Measurements from ENCODE around the gene PHLDA1.

DNA sequence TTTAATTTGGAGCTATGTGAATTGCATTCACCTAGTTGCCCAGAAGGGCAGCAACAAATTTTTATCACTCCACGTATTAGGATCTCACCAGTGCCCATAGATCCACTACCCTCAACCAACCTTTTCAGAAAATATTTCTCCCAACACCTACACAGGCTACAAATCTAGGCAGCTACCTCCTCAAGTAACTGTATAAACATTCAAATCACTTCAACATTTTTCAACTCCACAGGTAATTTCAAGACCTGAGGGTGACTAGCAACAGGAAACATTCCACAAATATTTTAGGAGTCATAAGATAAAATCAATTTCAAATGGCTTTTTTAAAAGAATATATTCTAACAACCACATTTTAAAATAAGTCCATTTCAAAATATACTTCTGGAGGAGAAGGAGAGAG, 12.9 kb downstream of the PHLDA1 start:
- TF ChIP-seq, protein P1, sequence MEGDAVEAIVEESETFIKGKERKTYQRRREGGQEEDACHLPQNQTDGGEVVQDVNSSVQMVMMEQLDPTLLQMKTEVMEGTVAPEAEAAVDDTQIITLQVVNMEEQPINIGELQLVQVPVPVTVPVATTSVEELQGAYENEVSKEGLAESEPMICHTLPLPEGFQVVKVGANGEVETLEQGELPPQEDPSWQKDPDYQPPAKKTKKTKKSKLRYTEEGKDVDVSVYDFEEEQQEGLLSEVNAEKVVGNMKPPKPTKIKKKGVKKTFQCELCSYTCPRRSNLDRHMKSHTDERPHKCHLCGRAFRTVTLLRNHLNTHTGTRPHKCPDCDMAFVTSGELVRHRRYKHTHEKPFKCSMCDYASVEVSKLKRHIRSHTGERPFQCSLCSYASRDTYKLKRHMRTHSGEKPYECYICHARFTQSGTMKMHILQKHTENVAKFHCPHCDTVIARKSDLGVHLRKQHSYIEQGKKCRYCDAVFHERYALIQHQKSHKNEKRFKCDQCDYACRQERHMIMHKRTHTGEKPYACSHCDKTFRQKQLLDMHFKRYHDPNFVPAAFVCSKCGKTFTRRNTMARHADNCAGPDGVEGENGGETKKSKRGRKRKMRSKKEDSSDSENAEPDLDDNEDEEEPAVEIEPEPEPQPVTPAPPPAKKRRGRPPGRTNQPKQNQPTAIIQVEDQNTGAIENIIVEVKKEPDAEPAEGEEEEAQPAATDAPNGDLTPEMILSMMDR (optimal IDR thresholded peaks at IDR 0.05 in 1 of 3, IDR thresholded peaks at IDR 0.05 in 1 of 3, conservative IDR thresholded peaks at IDR 0.05 in 1 of 3; ENCODE audit: extremely low read depth in 1 of 3, insufficient read depth in 2 of 3, low read length in 3 of 3): no peak
- no peak for TF ChIP-seq EZH2 (IDR thresholded peaks at IDR 0.05; ENCODE audit: low read length)

Data from keratinocyte (primary cell).